Measurements from ENCODE around the gene EFNA1.

EFNA1 gene

GRCh38 chr1:155127105-155127966 is at the start of gene EFNA1:
TSS of gene EFNA1 (plus strand) at chr1:155127876. CDS start at chr1:155127978, 102 bp downstream.
- peak; percentile 82 for DNase-seq (ENCODE audit: low spot score)

GRCh38 chr1:155078469-155079209 is 49.0 kb upstream of the EFNA1 start, which contains the start of gene EFNA3:
TSS of gene EFNA3 (plus strand) at chr1:155078837. CDS start at chr1:155078942, 105 bp downstream.
- DNase-seq (ENCODE audit: low spot score) = no peak

GRCh38 chr1:155079210-155079486 is 48.5 kb upstream of the EFNA1 start:
- no peak for DNase-seq (ENCODE audit: low spot score)

- DNase-seq (ENCODE audit: low spot score) = no peak
Measured at GRCh38 chr1:155079487-155080311, 48.0 kb upstream of the EFNA1 start.

- no peak for DNase-seq (ENCODE audit: low spot score)
Measured at GRCh38 chr1:155080312-155081228, 47.1 kb upstream of the EFNA1 start.

- no peak for DNase-seq (ENCODE audit: low spot score)
Measured at GRCh38 chr1:155081472-155082300, 46.0 kb upstream of the EFNA1 start.

GRCh38 chr1:155082301-155083051 is 45.2 kb upstream of the EFNA1 start:
- DNase-seq (ENCODE audit: low spot score) = no peak

- no peak for DNase-seq (ENCODE audit: low spot score)
Measured at GRCh38 chr1:155083052-155083541, 44.6 kb upstream of the EFNA1 start.

- no peak for DNase-seq (ENCODE audit: low spot score)
Measured at GRCh38 chr1:155083865-155084721, 43.6 kb upstream of the EFNA1 start.

- peak; percentile 95 for DNase-seq (ENCODE audit: low spot score)
Measured at GRCh38 chr1:155084722-155085503, 42.8 kb upstream of the EFNA1 start.

- no peak for DNase-seq (ENCODE audit: low spot score)
Measured at GRCh38 chr1:155085504-155086127, 42.1 kb upstream of the EFNA1 start.

- no peak for DNase-seq (ENCODE audit: low spot score)
Measured at GRCh38 chr1:155086128-155086741, 41.4 kb upstream of the EFNA1 start.

- DNase-seq (ENCODE audit: low spot score) = no peak
Measured at GRCh38 chr1:155086856-155087535, 40.7 kb upstream of the EFNA1 start.

GRCh38 chr1:155091071-155092051 is 36.3 kb upstream of the EFNA1 start:
- peak; percentile 77 for DNase-seq (ENCODE audit: low spot score)

GRCh38 chr1:155092131-155092530 is 35.5 kb upstream of the EFNA1 start:
- no peak for DNase-seq (ENCODE audit: low spot score)
